Heart left ventricle (tissue), 13 donors: Measurements from ENCODE around the gene PCYT2.

ENCODE experiments used
- POLR2A ChIP-seq, 2 donors: fragments of 450-650 bp; IDR thresholded peaks; one replicate each; pipeline ENCODE4 v1.6.1; 2017; ENCODE audit warnings: antibody characterized with exemption in 2 of 2, mild to moderate bottlenecking in 2 of 2, moderate library complexity in 2 of 2
- TF ChIP-seq, protein P1 (sequence below), 12 donors: fragments of 200-600 bp; sonication (generic) in 4 of 12; IDR thresholded peaks; one replicate each; pipeline versions ENCODE4 v1.5.0 to v1.8.0; 2018 to 2022; ENCODE audit warnings: antibody characterized with exemption in 12 of 12, mild to moderate bottlenecking in 5 of 12
- donor health status: ischemic (EF 13 %, LVEDD 7.1; RV severe dilation, severe dysfunction).
- donor health status: DM: no; HTN: yes; CAD: no.
- donor health status: DM: no; HTN: no; CAD: no.
- donor health status: ischemic (EF 25% LVEDD 6.9; RV normal size, moderate dysfunction).
- donor health status: ischemic (EF 25% LVEDD 5.7; RV mildly dilated, moderate dysfunction).
- donor health status: ischemic (EF 35%, LVEDD 5.7; RV mildly dilated, moderate dysfunction).
- donor health status: nonischemic (EF 11% LVEDD 7.7; RV severe dilation, severe dysfunction).
- donor health status: DM: yes; HTN: yes; CAD: no.
- donor health status: PGD.
- donor health status: ischemic (EF 29% LVEDD 5.4; RV normal size, mild dysfunction).
- donor health status: nonischemic (EF 23%, LVEDD 6.1; RV moderate dilation, normal function).

GRCh38 chr17:81930142-81931125, 19.2 kb upstream of the PCYT2 start:
- TF ChIP-seq, protein P1, sequence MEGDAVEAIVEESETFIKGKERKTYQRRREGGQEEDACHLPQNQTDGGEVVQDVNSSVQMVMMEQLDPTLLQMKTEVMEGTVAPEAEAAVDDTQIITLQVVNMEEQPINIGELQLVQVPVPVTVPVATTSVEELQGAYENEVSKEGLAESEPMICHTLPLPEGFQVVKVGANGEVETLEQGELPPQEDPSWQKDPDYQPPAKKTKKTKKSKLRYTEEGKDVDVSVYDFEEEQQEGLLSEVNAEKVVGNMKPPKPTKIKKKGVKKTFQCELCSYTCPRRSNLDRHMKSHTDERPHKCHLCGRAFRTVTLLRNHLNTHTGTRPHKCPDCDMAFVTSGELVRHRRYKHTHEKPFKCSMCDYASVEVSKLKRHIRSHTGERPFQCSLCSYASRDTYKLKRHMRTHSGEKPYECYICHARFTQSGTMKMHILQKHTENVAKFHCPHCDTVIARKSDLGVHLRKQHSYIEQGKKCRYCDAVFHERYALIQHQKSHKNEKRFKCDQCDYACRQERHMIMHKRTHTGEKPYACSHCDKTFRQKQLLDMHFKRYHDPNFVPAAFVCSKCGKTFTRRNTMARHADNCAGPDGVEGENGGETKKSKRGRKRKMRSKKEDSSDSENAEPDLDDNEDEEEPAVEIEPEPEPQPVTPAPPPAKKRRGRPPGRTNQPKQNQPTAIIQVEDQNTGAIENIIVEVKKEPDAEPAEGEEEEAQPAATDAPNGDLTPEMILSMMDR (IDR thresholded peaks at IDR 0.05), result no peak
- TF ChIP-seq POLR2A (IDR thresholded peaks at IDR 0.05), result no peak
